GM18508 (cell line): ENCODE measurements around the gene MYF5.

ENCODE experiments used
- ATAC-seq: cut with Tn5 transposase; IDR thresholded peaks from one replicate; pipeline ENCODE4 v1.9.1; 2021; ENCODE audit warnings: moderate number of reproducible peaks; ENCODE audit not compliant: insufficient read depth, unreplicated experiment

MYF5 gene

GRCh38 chr12:80707126-80707829 lies 9.4 kb upstream of the MYF5 start, which contains the start of gene MYF6:
TSS of gene MYF6 (plus strand) at chr12:80707634. CDS start at chr12:80707720, 86 bp downstream.
- no peak for ATAC-seq

- no peak for ATAC-seq
Observed at GRCh38 chr12:80707830-80708258, 8.9 kb upstream of the MYF5 start.

- no peak for ATAC-seq
Observed at GRCh38 chr12:80708259-80708974, 8.3 kb upstream of the MYF5 start.

GRCh38 chr12:80708975-80709328 lies 7.8 kb upstream of the MYF5 start:
- no peak for ATAC-seq

GRCh38 chr12:80709811-80710726 lies 6.6 kb upstream of the MYF5 start:
- no peak for ATAC-seq

GRCh38 chr12:80710727-80711449 lies 5.8 kb upstream of the MYF5 start:
- ATAC-seq, result no peak

GRCh38 chr12:80711866-80712265 lies 4.8 kb upstream of the MYF5 start:
- no peak for ATAC-seq

GRCh38 chr12:80712866-80713265 lies 3.8 kb upstream of the MYF5 start:
- ATAC-seq, result no peak

GRCh38 chr12:80713419-80713818 lies 3.3 kb upstream of the MYF5 start:
- ATAC-seq, result no peak

GRCh38 chr12:80714055-80714454 lies 2.7 kb upstream of the MYF5 start:
- ATAC-seq, result no peak

GRCh38 chr12:80714846-80715245 lies 1.9 kb upstream of the MYF5 start:
- ATAC-seq, result no peak

- no peak for ATAC-seq
Observed at GRCh38 chr12:80715713-80716249, 931 bp upstream of the MYF5 start.

GRCh38 chr12:80717856-80718255 lies 1.1 kb downstream of the MYF5 start:
- no peak for ATAC-seq

GRCh38 chr12:80720516-80720915 lies 3.8 kb downstream of the MYF5 start:
- no peak for ATAC-seq

- no peak for ATAC-seq
Observed at GRCh38 chr12:80721326-80721725, 4.6 kb downstream of the MYF5 start.

GRCh38 chr12:80745851-80746505 lies 29.3 kb downstream of the MYF5 start:
- ATAC-seq, result no peak

GRCh38 chr12:80747800-80748199 lies 31.1 kb downstream of the MYF5 start:
- no peak for ATAC-seq

- ATAC-seq, result no peak
Observed at GRCh38 chr12:80749456-80749855, 32.7 kb downstream of the MYF5 start.

- ATAC-seq, result no peak
Observed at GRCh38 chr12:80752464-80752863, 35.8 kb downstream of the MYF5 start.
